Uterus (tissue), 4 donors: Measurements from ENCODE around the gene CIB2. TPM values are rescaled to one million over a fixed set of nuclear protein-coding genes. Genes with fewer than 3 reads are reported as not detected.

Experiments
- DNase-seq, 2 donors: peaks; one replicate each; pipeline ENCODE4 v3.0.0-alpha.2; 2019 to 2020
- H3K27ac ChIP-seq, 2 donors: fragments of 200-600 bp; sonication (generic); 1 replicate in 1 of 2; 2 replicates in 1 of 2; pipeline ENCODE4 v1.5.1; 2016 to 2018
- H3K27me3 ChIP-seq, 2 donors: fragments of 200-600 bp; sonication (generic); one replicate each; pipeline ENCODE4 v1.5.1; 2018 to 2019; ENCODE audit warnings: control low read depth in 1 of 2
- H3K36me3 ChIP-seq, 2 donors: fragments of 200-600 bp; sonication (generic); one replicate each; pipeline ENCODE4 v1.5.1; 2019; ENCODE audit warnings: control low read depth in 1 of 2
- H3K4me1 ChIP-seq, 2 donors: fragments of 200-600 bp; sonication (generic); one replicate each; pipeline ENCODE4 v1.5.1; 2018 to 2019; ENCODE audit warnings: control low read depth in 1 of 2
- H3K4me3 ChIP-seq, 2 donors: fragments of 200-600 bp; sonication (generic); 1 replicate in 1 of 2; 2 replicates in 1 of 2; pipeline ENCODE4 v1.5.1; 2018 to 2019; ENCODE audit warnings: mild to moderate bottlenecking in 1 of 2
- H3K9me3 ChIP-seq, 2 donors: fragments of 200-600 bp; sonication (generic); one replicate each; pipeline ENCODE4 v1.5.1; 2019; ENCODE audit warnings: control low read depth in 1 of 2
- POLR2A ChIP-seq, 2 donors: fragments of 450-650 bp; IDR thresholded peaks; one replicate each; pipeline ENCODE4 v1.6.1; 2016; ENCODE audit warnings: antibody characterized with exemption in 2 of 2, mild to moderate bottlenecking in 1 of 2, moderate library complexity in 1 of 2
- intact Hi-C: fragments of 100-400 bp; cut with DNase I; formaldehyde crosslinking; loops from one replicate; pipeline ENCODE4 v1.15.1; 2023; ENCODE audit warnings: low total_unique reads
- total RNA-seq, 4 donors: library from RNA; depleted of rRNA in 3 of 4; stranded (reverse); fragments of >200 nt in 3 of 4; gene quantifications; one replicate each; pipeline versions ENCODE4 v1.1.0 to v1.2.4, GENCODE V29; 2014 to 2023
- TF ChIP-seq, protein P1 (sequence below), 4 experiments: fragments of 200-600 bp in 2 of 4; fragments of 450-650 bp in 2 of 4; sonication (generic) in 2 of 4; IDR thresholded peaks; one replicate each; pipeline ENCODE4 v1.5.1; 2016 to 2019; ENCODE audit warnings: antibody characterized with exemption in 4 of 4, mild to moderate bottlenecking in 2 of 4, moderate library complexity in 1 of 4
- donor health status: DM: yes; HTN: yes; CAD: no.

The CIB2 gene
- total RNA-seq, 4 donors from 2014 or later = 4.4 to 11.3 (median 7.8) TPM

DNA sequence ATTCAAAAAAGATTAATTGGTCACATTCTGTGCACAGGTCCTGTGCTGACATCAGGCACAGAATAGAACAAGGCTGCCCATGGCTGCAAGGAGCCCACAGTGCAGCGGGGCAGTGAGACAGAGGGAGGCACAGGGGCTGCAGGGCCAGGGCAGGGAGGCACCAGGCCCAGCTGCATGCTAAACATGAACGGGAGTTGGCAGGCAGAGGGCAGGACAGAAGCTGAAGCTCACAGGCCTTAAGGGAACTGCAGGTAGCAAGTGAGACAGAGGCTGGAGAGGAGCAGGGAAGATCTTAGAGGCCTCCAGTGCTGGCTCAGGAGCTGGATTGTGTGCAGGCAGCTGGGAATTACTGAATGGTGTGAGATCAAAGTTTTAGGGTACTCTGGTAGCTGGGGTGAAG, 44.1 kb upstream of the CIB2 start:
- intact Hi-C loops = no loop called here
- H3K27me3 ChIP-seq = no peaks in the 10 kb centered on the region
- H3K27ac ChIP-seq = no peak overlapping the region
- H3K4me1 ChIP-seq = no peaks in the 10 kb centered on the region
- DNase-seq = no peak
- H3K36me3 ChIP-seq = no peaks in the 10 kb centered on the region
- H3K4me3 ChIP-seq = no peak overlapping the region
- TF ChIP-seq, protein P1, sequence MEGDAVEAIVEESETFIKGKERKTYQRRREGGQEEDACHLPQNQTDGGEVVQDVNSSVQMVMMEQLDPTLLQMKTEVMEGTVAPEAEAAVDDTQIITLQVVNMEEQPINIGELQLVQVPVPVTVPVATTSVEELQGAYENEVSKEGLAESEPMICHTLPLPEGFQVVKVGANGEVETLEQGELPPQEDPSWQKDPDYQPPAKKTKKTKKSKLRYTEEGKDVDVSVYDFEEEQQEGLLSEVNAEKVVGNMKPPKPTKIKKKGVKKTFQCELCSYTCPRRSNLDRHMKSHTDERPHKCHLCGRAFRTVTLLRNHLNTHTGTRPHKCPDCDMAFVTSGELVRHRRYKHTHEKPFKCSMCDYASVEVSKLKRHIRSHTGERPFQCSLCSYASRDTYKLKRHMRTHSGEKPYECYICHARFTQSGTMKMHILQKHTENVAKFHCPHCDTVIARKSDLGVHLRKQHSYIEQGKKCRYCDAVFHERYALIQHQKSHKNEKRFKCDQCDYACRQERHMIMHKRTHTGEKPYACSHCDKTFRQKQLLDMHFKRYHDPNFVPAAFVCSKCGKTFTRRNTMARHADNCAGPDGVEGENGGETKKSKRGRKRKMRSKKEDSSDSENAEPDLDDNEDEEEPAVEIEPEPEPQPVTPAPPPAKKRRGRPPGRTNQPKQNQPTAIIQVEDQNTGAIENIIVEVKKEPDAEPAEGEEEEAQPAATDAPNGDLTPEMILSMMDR (IDR thresholded peaks at IDR 0.05) = no peak
- H3K9me3 ChIP-seq = no peaks in the 10 kb centered on the region

DNA sequence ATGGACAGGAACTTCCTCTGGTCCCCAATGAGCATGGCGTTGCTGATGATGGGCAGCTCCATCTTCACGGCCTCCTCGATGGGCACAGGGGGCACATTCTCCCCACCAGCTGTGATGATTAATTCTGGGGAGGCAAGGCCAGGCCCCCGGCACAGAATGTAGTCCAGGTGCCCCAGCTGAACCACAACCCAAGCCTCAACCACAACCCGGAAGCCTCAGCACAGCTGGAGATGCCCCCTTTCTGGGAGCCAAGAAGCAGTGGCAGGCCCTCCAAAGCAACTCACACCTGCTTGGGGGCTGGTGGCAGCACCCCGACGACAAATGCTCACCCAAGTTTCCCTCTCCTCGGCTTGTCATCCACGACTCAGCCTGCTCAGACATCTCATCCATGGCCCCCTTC, 43.2 kb upstream of the CIB2 start:
- Histone ChIP-seq H3K27ac (no peak overlapping the region), H3K36me3 (no peaks in the 10 kb centered on the region), H3K4me3 (no peak overlapping the region), H3K4me1 (no peaks in the 10 kb centered on the region), H3K27me3 (no peaks in the 10 kb centered on the region), H3K9me3 (no peaks in the 10 kb centered on the region)
- intact Hi-C loops = no loop called here
- DNase-seq = no peak
- no peak for TF ChIP-seq POLR2A (IDR thresholded peaks at IDR 0.05)
- TF ChIP-seq, protein P1 (IDR thresholded peaks at IDR 0.05) = no peak

DNA sequence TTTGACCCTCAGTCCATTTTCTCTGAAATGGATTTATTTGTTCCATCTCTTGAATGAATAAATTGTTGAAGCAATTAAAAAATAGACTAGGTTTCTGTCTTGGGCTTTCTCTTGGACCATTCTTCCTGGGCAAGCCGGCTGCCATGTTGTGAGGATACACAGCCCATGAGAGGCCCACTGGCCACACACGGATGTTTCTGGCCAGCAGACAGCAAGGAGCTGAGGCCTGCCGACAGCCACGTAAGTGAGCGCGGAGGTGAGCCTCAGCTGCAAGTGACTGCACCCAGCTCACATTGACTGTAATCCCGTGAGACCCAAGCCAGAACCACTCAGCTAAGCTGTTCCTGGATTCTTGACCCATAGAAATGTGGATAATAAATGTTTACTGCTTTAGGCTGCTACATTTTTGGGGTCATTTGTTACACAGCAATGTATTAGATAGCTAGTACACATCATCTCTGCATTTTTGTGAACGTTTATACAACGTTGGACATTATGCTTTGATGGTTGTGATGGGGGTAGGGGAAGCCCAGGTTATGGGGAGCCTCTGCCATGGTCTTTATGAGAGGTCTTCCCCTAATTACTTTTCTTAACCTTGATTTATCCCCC, 40.7 kb upstream of the CIB2 start:
- no peak for TF ChIP-seq POLR2A (IDR thresholded peaks at IDR 0.05)
- TF ChIP-seq, protein P1 (IDR thresholded peaks at IDR 0.05) = no peak
- intact Hi-C loops = no loop called here
- Histone ChIP-seq H3K27ac (no peak overlapping the region), H3K4me3 (no peak overlapping the region), H3K9me3 (no peaks in the 10 kb centered on the region), H3K36me3 (no peaks in the 10 kb centered on the region), H3K4me1 (no peaks in the 10 kb centered on the region), H3K27me3 (no peaks in the 10 kb centered on the region)
- DNase-seq = no peak

DNA sequence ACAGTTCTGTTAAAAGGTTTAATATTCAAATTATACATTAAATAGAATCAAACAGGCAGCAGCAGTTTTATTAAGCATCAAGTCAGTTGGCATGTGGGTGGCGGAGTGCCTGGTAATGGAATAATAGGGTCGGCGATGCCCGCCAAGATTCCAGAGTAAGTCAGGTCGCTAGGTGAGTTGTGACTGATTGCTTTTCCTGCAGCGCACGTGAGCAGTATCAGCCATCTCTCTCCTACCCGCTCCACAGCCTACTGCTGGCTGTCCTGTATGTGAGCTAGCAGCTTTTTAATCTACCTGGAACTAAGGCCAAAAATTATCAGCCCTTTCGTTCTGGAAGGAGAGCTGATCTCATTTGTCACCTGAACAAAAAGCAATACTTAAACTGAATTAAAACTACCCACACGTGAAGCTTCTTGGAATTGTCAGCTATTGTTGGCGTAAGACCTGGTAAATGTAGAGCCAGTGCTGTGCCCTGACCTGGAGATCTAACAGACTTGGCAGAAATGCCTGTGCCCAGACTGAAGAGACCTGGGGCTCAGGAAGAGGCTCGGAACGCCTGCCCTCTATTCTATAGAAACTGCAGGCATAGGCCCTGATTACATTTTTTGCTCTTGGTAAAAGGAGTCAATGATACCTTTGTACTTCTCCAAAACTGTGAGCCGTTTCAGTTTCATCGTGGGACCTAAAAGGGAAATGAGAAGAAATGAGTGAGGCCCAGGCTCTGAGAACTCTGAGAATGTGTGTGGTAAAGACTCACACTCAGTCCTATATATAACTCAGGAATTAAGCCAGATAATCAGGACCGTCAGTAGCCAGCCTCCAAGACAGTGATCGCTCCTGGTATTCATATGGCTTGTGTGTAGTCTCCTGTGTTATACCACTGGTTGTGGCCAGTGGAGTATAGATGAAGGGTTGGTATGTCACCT, 39.9 kb upstream of the CIB2 start:
- Histone ChIP-seq H3K27ac (no peak overlapping the region), H3K4me1 (no peaks in the 10 kb centered on the region), H3K36me3 (no peaks in the 10 kb centered on the region), H3K27me3 (no peaks in the 10 kb centered on the region), H3K9me3 (no peaks in the 10 kb centered on the region), H3K4me3 (no peak overlapping the region)
- TF ChIP-seq, protein P1 (IDR thresholded peaks at IDR 0.05) = no peak
- no peak for TF ChIP-seq POLR2A (IDR thresholded peaks at IDR 0.05)
- DNase-seq = no peak
- intact Hi-C loops = no loop called here

DNA sequence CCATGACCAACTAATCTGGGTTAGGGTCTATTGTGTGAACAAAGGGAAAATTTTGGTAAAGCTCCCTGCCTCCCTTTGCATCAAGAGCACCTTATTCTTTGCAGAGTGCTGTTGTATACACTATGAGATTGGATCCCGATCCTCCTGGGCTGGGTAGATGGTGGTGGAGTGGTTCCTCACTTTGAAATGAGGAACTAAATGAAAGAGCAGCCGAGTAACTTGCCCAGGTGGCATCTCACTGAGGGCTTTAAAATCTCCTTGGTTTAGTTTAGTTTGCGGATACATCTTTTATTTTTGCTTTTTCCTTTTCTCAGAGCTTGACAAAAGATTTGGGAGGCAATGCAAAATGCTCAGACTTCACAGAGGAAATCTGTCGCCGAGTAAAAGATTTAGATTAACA, 37.4 kb upstream of the CIB2 start:
- TF ChIP-seq POLR2A (IDR thresholded peaks at IDR 0.05) = no peak
- TF ChIP-seq, protein P1 (IDR thresholded peaks at IDR 0.05) = no peak
- no peaks in the 10 kb centered on the region for H3K4me1 ChIP-seq
- H3K4me3 ChIP-seq = no peak overlapping the region
- no peaks in the 10 kb centered on the region for H3K9me3 ChIP-seq
- intact Hi-C loops = no loop called here
- H3K27ac ChIP-seq = no peak overlapping the region
- H3K36me3 ChIP-seq = no peaks in the 10 kb centered on the region
- DNase-seq = no peak
- no peaks in the 10 kb centered on the region for H3K27me3 ChIP-seq
